Adrenal gland (tissue), 5 donors: ENCODE data around the gene SARNP.

Experiments used
- POLR2A ChIP-seq, 2 donors: fragments of 450-650 bp; IDR thresholded peaks; one replicate each; pipeline ENCODE4 v1.6.1; 2017; ENCODE audit warnings: antibody characterized with exemption in 2 of 2, mild to moderate bottlenecking in 2 of 2, moderate library complexity in 1 of 2
- TF ChIP-seq, protein P1 (sequence below), 6 experiments: fragments of 450-650 bp in 4 of 6; fragments of 200-600 bp in 2 of 6; sonication (generic) in 1 of 6; IDR thresholded peaks; 1 replicate in 5 of 6; 2 replicates in 1 of 6; pipeline versions ENCODE4 v1.5.1 to v1.8.0; 2016 to 2021; ENCODE audit warnings: antibody characterized with exemption in 6 of 6, mild to moderate bottlenecking in 2 of 6, moderate library complexity in 1 of 6
- donor health status: DM: no; HTN: no; CAD: no.

DNA sequence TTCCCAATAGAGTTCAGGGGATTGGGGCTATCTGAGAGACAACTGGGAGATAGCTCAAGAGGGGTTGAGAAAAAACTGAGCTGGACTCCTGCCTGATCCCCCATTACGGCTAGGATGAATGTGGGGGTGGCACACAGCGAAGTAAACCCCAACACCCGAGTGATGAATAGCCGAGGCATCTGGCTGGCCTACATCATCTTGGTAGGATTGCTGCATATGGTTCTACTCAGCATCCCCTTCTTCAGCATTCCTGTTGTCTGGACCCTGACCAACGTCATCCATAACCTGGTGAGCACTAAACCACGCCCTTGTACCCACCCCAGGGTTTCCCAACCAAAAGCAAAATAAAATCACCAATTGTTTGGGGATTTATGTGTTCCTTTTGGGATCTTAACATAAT lies 1.4 kb upstream of the SARNP start:
- TF ChIP-seq, protein P1, sequence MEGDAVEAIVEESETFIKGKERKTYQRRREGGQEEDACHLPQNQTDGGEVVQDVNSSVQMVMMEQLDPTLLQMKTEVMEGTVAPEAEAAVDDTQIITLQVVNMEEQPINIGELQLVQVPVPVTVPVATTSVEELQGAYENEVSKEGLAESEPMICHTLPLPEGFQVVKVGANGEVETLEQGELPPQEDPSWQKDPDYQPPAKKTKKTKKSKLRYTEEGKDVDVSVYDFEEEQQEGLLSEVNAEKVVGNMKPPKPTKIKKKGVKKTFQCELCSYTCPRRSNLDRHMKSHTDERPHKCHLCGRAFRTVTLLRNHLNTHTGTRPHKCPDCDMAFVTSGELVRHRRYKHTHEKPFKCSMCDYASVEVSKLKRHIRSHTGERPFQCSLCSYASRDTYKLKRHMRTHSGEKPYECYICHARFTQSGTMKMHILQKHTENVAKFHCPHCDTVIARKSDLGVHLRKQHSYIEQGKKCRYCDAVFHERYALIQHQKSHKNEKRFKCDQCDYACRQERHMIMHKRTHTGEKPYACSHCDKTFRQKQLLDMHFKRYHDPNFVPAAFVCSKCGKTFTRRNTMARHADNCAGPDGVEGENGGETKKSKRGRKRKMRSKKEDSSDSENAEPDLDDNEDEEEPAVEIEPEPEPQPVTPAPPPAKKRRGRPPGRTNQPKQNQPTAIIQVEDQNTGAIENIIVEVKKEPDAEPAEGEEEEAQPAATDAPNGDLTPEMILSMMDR (IDR thresholded peaks at IDR 0.05), result no peak
- TF ChIP-seq POLR2A (IDR thresholded peaks at IDR 0.05), result no peak
